GM23338 (cell line): ENCODE results near the gene PCSK4. TPM values are rescaled to one million over a fixed set of nuclear protein-coding genes. Genes with fewer than 3 reads are reported as not detected.
A peak's percentile ranks its signal among the peaks of the same experiment; 100 is the strongest.

ENCODE experiments used
- ATAC-seq: fragments of 200-7000 bp; cut with Tn5 transposase; 3 replicates; pipeline ENCODE4 v1.9.1; 2020
- DNase-seq: peaks from one replicate; pipeline ENCODE4 v3.0.0-alpha.2; 2015; ENCODE audit warnings: low spot score
- H2AFZ ChIP-seq: fragments of 200-600 bp; sonication (generic); 2 replicates; pipeline ENCODE4 v1.8.0; 2016; ENCODE audit warnings: antibody characterized with exemption, mild to moderate bottlenecking, moderate library complexity
- H3F3A ChIP-seq: fragments of 200-600 bp; sonication (generic); replicated peaks from 2 replicates; pipeline ENCODE4 v1.8.0; 2017; ENCODE audit warnings: antibody characterized with exemption, mixed run types, low read depth
- H3K27ac ChIP-seq: fragments of 200-600 bp; sonication (generic); 2 replicates; pipeline ENCODE4 v1.6.1; 2016; ENCODE audit warnings: low read depth
- H3K27me3 ChIP-seq: fragments of 200-600 bp; sonication (generic); 2 replicates; pipeline ENCODE4 v1.8.0; 2016; ENCODE audit warnings: mild to moderate bottlenecking, mixed run types, moderate library complexity; ENCODE audit not compliant: insufficient read depth
- H3K36me3 ChIP-seq: fragments of 200-600 bp; sonication (generic); 2 replicates; pipeline ENCODE4 v1.8.0; 2016; ENCODE audit warnings: mild to moderate bottlenecking; ENCODE audit not compliant: insufficient read depth
- H3K4me1 ChIP-seq: fragments of 200-600 bp; sonication (generic); 2 replicates; pipeline ENCODE4 v1.8.0; 2016; ENCODE audit warnings: mild to moderate bottlenecking, moderate library complexity; ENCODE audit not compliant: insufficient read depth
- H3K4me2 ChIP-seq: fragments of 200-600 bp; sonication (generic); 2 replicates; pipeline ENCODE4 v1.7.1; 2017; ENCODE audit warnings: mixed run types
- H3K4me3 ChIP-seq: fragments of 200-600 bp; sonication (generic); 2 replicates; pipeline ENCODE4 v1.6.1; 2016; ENCODE audit warnings: mixed run types
- H3K79me2 ChIP-seq: fragments of 200-600 bp; sonication (generic); replicated peaks from 2 replicates; pipeline ENCODE4 v1.8.0; 2017; ENCODE audit warnings: mild to moderate bottlenecking; ENCODE audit not compliant: insufficient read depth
- H3K9me2 ChIP-seq: fragments of 200-600 bp; sonication (generic); 2 replicates; pipeline ENCODE4 v1.8.0; 2017; ENCODE audit not compliant: insufficient read depth
- H4K20me1 ChIP-seq: fragments of 200-600 bp; sonication (generic); replicated peaks from 2 replicates; pipeline ENCODE4 v1.8.0; 2017; ENCODE audit warnings: mild to moderate bottlenecking; ENCODE audit not compliant: insufficient read depth
- H3K27ac Mint-ChIP-seq: 2 replicates; pipeline ENCODE4 v1.8.0; 2020; ENCODE audit warnings: inconsistent platforms, mild to moderate bottlenecking, moderate library complexity, mixed read lengths
- H3K27me3 Mint-ChIP-seq: 3 replicates; pipeline ENCODE4 v1.8.0; 2022; ENCODE audit warnings: low read depth, mild to moderate bottlenecking, moderate library complexity, mixed read lengths, inconsistent platforms; ENCODE audit not compliant: insufficient read depth, poor library complexity
- H3K36me3 Mint-ChIP-seq: 3 replicates; pipeline ENCODE4 v1.8.0; 2021; ENCODE audit warnings: low read depth, mild to moderate bottlenecking, inconsistent platforms, moderate library complexity, mixed read lengths
- H3K4me1 Mint-ChIP-seq: 3 replicates; pipeline ENCODE4 v1.8.0; 2020; ENCODE audit warnings: mild to moderate bottlenecking, inconsistent platforms, mixed read lengths
- H3K4me3 Mint-ChIP-seq: 3 replicates; pipeline ENCODE4 v1.8.0; 2021; ENCODE audit warnings: moderate library complexity, mild to moderate bottlenecking, inconsistent platforms, mixed read lengths
- H3K9me3 Mint-ChIP-seq: 3 replicates; pipeline ENCODE4 v1.8.0; 2020; ENCODE audit warnings: moderate library complexity, mild to moderate bottlenecking, inconsistent platforms, mixed read lengths
- CREB1 ChIP-seq: fragments of 250-450 bp; sonication (Bioruptor Pico); IDR thresholded peaks from 2 replicates; pipeline ENCODE4 v1.5.0; 2020; ENCODE audit warnings: low read depth, mild to moderate bottlenecking, moderate library complexity
- EZH2 ChIP-seq: fragments of 200-600 bp; sonication (generic); IDR thresholded peaks from one replicate; pipeline ENCODE4 v1.8.0; 2017; ENCODE audit warnings: antibody characterized with exemption, mild to moderate bottlenecking, low read depth; ENCODE audit not compliant: unreplicated experiment
- EZH2phosphoT487 ChIP-seq: fragments of 200-600 bp; sonication (generic); IDR thresholded peaks from one replicate; pipeline ENCODE4 v1.8.1; 2018; ENCODE audit warnings: antibody characterized with exemption; ENCODE audit not compliant: unreplicated experiment
- JUNB ChIP-seq: IDR thresholded peaks from one replicate; pipeline ENCODE4 v1.6.1; 2016; ENCODE audit warnings: antibody characterized with exemption; ENCODE audit not compliant: unreplicated experiment
- NANOG ChIP-seq: IDR thresholded peaks from 2 replicates; pipeline ENCODE4 v1.6.1; 2016; ENCODE audit warnings: antibody characterized with exemption, borderline replicate concordance
- POLR2AphosphoS5 ChIP-seq: IDR thresholded peaks from 2 replicates; pipeline ENCODE4 v1.6.1; 2016; ENCODE audit warnings: antibody characterized with exemption, low read depth
- STAT1 ChIP-seq: IDR thresholded peaks from one replicate; pipeline ENCODE4 v1.6.1; 2016; ENCODE audit warnings: antibody characterized with exemption; ENCODE audit not compliant: unreplicated experiment
- ZNF114 ChIP-seq: fragments of 250-450 bp; sonication (Bioruptor Pico); IDR thresholded peaks from 2 replicates; pipeline ENCODE4 v1.5.0; 2020; ENCODE audit warnings: mild to moderate bottlenecking, moderate library complexity
- polyA plus RNA-seq: library from polyadenylated mRNA; unstranded; fragments of >200 nt; fragmentation: Nextera tagmentation; extraction: Ambion mirVana; gene quantifications from 2 replicates; pipeline ENCODE4 v1.2.1, GENCODE V29; 2016
- total RNA-seq: library from RNA; depleted of rRNA; stranded (reverse); fragments of >200 nt; shearing (Covaris generic); gene quantifications from 2 replicates; pipeline ENCODE4 v1.2.3, GENCODE V29; 2014
- TF ChIP-seq, protein P1 (sequence below): IDR thresholded peaks from one replicate; pipeline ENCODE4 v1.6.1; 2018; ENCODE audit warnings: antibody characterized with exemption; ENCODE audit not compliant: unreplicated experiment
- TF ChIP-seq, protein P2 (sequence below), 2 experiments: fragments of 200-600 bp in 1 of 2; sonication (generic) in 1 of 2; conservative IDR thresholded peaks; 2 replicates each; pipeline versions ENCODE4 v1.5.1 to v1.6.1; 2016 to 2017; ENCODE audit warnings: antibody characterized with exemption in 2 of 2, low read depth in 2 of 2, mild to moderate bottlenecking in 2 of 2, moderate library complexity in 1 of 2

PCSK4 gene
- total and polyA plus RNA-seq, 2 experiments from 2014 or later, result 3.8 to 15.1 TPM

DNA sequence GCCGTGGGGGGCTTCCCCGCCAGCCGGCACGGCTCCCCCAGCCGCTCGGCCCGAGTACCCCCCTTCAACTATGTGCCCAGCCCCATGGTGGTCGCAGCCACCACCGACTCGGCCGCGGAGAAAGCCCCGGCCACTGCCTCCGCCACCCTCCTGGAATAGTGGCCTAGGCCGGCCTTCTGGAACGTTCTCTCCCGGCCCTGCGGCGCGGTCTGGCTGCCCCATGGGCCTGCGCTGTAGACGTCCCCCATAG, 20.2 kb downstream of the PCSK4 start:
- H2AFZ ChIP-seq, result no peak overlapping the region
- H3K4me1 ChIP-seq, result peaks cover 6% of the 10 kb centered on the region; the same call in 1 of the 2 replicates
- 0 out of 3 replicates have a peak, but pooled peaks cover 3% of the 10 kb centered on the region for H3K9me3 Mint-ChIP-seq
- H4K20me1 ChIP-seq, result peaks cover 11% of the 10 kb centered on the region; the same call in 1 of the 2 replicates
- peaks cover 81% of the 10 kb centered on the region for H3K27me3 ChIP-seq
- H3K79me2 ChIP-seq, result no peaks in the 10 kb centered on the region
- TF ChIP-seq CREB1 (CRISPR knock-in tag) (no peak), POLR2AphosphoS5 (peak; percentile 14; the same call in 1 of the 2 replicates), EZH2phosphoT487 (no peak), JUNB (no peak), EZH2 (peak; percentile 5)
- TF ChIP-seq, protein P1, sequence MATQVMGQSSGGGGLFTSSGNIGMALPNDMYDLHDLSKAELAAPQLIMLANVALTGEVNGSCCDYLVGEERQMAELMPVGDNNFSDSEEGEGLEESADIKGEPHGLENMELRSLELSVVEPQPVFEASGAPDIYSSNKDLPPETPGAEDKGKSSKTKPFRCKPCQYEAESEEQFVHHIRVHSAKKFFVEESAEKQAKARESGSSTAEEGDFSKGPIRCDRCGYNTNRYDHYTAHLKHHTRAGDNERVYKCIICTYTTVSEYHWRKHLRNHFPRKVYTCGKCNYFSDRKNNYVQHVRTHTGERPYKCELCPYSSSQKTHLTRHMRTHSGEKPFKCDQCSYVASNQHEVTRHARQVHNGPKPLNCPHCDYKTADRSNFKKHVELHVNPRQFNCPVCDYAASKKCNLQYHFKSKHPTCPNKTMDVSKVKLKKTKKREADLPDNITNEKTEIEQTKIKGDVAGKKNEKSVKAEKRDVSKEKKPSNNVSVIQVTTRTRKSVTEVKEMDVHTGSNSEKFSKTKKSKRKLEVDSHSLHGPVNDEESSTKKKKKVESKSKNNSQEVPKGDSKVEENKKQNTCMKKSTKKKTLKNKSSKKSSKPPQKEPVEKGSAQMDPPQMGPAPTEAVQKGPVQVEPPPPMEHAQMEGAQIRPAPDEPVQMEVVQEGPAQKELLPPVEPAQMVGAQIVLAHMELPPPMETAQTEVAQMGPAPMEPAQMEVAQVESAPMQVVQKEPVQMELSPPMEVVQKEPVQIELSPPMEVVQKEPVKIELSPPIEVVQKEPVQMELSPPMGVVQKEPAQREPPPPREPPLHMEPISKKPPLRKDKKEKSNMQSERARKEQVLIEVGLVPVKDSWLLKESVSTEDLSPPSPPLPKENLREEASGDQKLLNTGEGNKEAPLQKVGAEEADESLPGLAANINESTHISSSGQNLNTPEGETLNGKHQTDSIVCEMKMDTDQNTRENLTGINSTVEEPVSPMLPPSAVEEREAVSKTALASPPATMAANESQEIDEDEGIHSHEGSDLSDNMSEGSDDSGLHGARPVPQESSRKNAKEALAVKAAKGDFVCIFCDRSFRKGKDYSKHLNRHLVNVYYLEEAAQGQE, result no peak
- H3K36me3 ChIP-seq, result no peaks in the 10 kb centered on the region
- peak overlapping the region; percentile 63 for H3K4me3 ChIP-seq
- peaks cover 58% of the 10 kb centered on the region for H3K27me3 Mint-ChIP-seq
- no peak overlapping the region for H3K27ac ChIP-seq
- no peak for DNase-seq
- peak overlapping the region; percentile 58 for H3K4me3 Mint-ChIP-seq
- no peak for ATAC-seq
- peak overlapping the region; percentile 89 for H3K4me2 ChIP-seq
- no peaks in the 10 kb centered on the region; the same call in 2 of the 3 replicates for H3K36me3 Mint-ChIP-seq
- H3K9me2 ChIP-seq, result no peaks in the 10 kb centered on the region
- peaks cover 6% of the 10 kb centered on the region; the same call in 2 of the 3 replicates for H3K4me1 Mint-ChIP-seq
- peaks cover 21% of the 10 kb centered on the region for H3F3A ChIP-seq
- no peak overlapping the region for H3K27ac Mint-ChIP-seq

DNA sequence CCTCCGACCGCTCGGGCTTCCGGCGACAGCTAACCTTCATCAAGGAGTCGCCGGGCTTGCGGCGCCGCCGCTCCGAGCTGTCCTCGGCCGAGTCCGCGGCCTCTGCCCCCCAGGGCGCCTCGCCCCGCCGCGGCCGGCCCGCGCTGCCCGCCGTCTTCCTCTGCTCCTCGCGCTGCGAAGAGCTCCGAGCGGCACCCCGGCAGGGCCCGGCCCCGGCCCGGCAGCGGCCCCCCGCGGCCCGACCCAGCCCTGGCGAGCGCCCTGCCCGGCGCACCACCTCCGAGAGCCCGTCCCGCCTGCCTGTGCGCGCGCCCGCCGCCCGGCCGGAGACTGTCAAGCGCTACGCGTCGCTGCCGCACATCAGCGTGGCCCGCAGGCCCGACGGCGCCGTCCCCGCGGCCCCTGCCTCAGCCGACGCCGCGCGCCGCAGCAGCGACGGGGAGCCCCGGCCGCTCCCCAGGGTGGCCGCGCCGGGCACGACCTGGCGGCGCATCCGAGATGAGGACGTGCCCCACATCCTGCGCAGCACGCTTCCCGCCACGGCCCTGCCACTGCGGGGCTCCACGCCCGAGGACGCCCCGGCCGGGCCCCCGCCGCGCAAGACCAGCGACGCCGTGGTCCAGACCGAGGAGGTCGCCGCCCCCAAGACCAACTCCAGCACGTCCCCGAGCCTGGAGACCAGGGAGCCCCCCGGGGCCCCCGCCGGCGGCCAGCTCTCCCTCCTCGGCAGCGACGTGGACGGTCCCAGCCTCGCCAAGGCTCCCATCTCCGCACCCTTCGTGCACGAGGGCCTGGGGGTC, 20.7 kb downstream of the PCSK4 start:
- Mint-ChIP-seq H3K36me3 (no peaks in the 10 kb centered on the region; the same call in 2 of the 3 replicates), H3K27me3 (peaks cover 63% of the 10 kb centered on the region), H3K27ac (no peak overlapping the region), H3K4me1 (peaks cover 6% of the 10 kb centered on the region; the same call in 2 of the 3 replicates), H3K9me3 (0 out of 3 replicates have a peak, but pooled peaks cover 3% of the 10 kb centered on the region), H3K4me3 (no peak overlapping the region)
- no peaks in the 10 kb centered on the region for H3K36me3 ChIP-seq
- TF ChIP-seq NANOG (no peak), POLR2AphosphoS5 (no peak), EZH2phosphoT487 (no peak), STAT1 (no peak), ZNF114 (CRISPR knock-in tag) (no peak), EZH2 (no peak)
- TF ChIP-seq, protein P2, sequence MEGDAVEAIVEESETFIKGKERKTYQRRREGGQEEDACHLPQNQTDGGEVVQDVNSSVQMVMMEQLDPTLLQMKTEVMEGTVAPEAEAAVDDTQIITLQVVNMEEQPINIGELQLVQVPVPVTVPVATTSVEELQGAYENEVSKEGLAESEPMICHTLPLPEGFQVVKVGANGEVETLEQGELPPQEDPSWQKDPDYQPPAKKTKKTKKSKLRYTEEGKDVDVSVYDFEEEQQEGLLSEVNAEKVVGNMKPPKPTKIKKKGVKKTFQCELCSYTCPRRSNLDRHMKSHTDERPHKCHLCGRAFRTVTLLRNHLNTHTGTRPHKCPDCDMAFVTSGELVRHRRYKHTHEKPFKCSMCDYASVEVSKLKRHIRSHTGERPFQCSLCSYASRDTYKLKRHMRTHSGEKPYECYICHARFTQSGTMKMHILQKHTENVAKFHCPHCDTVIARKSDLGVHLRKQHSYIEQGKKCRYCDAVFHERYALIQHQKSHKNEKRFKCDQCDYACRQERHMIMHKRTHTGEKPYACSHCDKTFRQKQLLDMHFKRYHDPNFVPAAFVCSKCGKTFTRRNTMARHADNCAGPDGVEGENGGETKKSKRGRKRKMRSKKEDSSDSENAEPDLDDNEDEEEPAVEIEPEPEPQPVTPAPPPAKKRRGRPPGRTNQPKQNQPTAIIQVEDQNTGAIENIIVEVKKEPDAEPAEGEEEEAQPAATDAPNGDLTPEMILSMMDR (conservative IDR thresholded peaks at IDR 0.05; ENCODE audit: low read depth in 2 of 2), result no peak
- TF ChIP-seq, protein P1, result no peak
- peak overlapping the region; percentile 63 for H3K4me3 ChIP-seq
- peaks cover 21% of the 10 kb centered on the region for H3F3A ChIP-seq
- H3K4me1 ChIP-seq, result peaks cover 6% of the 10 kb centered on the region; the same call in 1 of the 2 replicates
- H4K20me1 ChIP-seq, result peaks cover 11% of the 10 kb centered on the region; the same call in 1 of the 2 replicates
- no peak for ATAC-seq
- H3K79me2 ChIP-seq, result no peaks in the 10 kb centered on the region
- peaks cover 86% of the 10 kb centered on the region for H3K27me3 ChIP-seq
- DNase-seq, result no peak
- H3K9me2 ChIP-seq, result no peaks in the 10 kb centered on the region
- peak overlapping the region; percentile 89 for H3K4me2 ChIP-seq
- H3K27ac ChIP-seq, result no peak overlapping the region
- no peak overlapping the region for H2AFZ ChIP-seq
